AG09319 (cell line): ENCODE measurements around the gene MAD1L1.

Experiments used
- DNase-seq: peaks from one replicate; pipeline ENCODE4 v3.0.0-alpha.2; 2010; ENCODE audit warnings: low read depth; ENCODE audit errors: extremely low read depth
- TF ChIP-seq, protein P1 (sequence below): IDR thresholded peaks from 2 replicates; pipeline ENCODE4 v1.5.1; 2011; ENCODE audit warnings: low read depth, mild to moderate bottlenecking, inconsistent platforms, low read length, moderate library complexity

Gene MAD1L1

DNA sequence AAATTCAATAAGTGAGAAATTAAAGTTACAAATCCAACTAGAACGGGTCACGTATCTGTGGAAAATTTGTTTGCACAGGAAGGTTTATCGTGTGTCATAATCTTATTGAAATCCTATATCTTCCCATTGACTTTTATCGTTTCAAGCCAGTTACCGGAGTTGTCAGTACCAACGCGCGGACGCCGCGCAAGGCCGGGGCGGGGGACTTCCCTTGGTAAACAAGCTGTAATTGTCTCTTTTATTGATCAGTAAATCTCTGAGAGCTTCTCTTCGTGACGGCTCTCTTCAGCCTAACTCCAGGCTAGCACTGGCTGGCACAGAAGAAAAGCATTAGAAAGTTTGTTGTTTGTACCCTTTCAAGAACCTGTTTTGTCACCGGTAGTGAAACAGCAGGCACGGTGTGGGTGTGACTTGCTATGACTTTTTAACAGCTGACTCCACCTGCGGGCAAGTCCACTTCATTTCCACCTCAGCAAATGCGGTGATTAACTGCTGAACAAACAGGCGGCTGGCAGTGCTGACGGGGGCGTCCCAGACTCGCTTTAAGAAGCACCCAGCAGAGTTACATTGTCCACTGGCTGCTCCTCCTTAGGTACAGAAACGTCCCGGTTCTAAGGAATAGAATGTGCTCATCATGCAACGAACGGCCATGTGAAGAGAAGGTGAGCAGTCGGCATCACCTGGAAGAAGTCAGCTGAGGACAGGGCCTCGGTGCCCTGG, 215.8 kb downstream of the MAD1L1 start:
- TF ChIP-seq, protein P1, sequence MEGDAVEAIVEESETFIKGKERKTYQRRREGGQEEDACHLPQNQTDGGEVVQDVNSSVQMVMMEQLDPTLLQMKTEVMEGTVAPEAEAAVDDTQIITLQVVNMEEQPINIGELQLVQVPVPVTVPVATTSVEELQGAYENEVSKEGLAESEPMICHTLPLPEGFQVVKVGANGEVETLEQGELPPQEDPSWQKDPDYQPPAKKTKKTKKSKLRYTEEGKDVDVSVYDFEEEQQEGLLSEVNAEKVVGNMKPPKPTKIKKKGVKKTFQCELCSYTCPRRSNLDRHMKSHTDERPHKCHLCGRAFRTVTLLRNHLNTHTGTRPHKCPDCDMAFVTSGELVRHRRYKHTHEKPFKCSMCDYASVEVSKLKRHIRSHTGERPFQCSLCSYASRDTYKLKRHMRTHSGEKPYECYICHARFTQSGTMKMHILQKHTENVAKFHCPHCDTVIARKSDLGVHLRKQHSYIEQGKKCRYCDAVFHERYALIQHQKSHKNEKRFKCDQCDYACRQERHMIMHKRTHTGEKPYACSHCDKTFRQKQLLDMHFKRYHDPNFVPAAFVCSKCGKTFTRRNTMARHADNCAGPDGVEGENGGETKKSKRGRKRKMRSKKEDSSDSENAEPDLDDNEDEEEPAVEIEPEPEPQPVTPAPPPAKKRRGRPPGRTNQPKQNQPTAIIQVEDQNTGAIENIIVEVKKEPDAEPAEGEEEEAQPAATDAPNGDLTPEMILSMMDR, result no peak
- DNase-seq, result no peak

DNA sequence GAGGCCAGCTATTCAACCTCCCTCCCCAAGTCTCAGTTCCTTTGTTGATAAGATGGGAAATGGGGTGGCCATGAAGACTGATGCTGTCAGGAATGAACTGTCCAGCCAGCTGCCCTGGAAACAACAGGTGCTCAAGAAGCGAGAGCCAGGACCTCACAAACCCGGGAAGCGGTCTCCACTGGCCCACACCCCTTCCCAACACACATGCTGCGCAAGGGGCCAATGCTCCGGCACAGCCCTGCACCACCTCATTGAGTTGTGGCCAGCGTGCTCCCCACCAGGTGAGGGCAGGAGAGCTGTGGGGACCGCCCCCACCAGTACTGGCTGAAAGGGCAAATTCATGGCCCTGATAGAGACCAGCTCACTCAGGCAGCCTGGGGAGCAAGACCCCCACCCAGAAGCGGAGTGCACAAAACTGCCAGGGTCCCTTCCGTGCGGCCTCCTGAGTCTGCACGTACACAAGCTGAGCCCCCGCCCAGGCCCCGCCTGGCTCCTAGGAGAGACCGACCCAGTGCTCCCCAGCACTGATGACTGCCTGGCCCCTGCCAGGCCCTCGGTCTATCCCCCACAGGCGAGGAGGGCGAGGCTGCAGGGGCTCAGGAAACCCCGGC, 216.6 kb downstream of the MAD1L1 start:
- TF ChIP-seq, protein P1, result no peak

DNA sequence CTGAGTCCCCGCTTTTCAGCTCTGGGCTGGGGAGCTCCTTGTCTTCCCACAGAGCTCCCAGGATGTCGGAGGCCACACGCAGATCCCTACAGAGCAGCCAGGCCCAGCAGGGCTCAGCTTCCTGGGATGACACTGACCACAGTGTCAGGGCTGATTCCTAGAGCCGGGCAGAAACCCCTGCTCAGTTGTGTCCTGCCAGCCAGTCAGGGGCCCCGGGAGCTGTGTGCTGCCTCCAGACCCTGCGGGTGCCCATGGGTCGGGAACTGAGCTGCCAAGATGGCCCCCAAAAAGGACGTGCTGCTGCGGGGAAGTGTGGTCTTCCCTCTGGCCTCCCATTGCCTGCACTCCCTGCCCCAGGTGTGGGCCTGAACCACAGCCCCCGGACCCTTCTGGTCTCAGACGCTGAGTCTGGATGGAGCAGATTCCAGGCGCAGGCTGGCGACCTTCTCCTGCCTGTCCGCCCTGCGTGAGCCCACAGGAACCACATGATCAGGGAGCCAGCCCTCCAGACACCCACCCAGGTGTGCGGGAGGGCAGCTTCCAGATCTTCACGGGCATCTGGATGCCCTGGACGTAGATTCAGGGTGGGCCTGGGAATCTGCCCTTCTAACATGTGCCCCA, 217.4 kb downstream of the MAD1L1 start:
- DNase-seq, result no peak
- TF ChIP-seq, protein P1, result no peak

More for the DNA sequence above, 216.6 kb downstream of the MAD1L1 start:
- no peak for DNase-seq

DNA sequence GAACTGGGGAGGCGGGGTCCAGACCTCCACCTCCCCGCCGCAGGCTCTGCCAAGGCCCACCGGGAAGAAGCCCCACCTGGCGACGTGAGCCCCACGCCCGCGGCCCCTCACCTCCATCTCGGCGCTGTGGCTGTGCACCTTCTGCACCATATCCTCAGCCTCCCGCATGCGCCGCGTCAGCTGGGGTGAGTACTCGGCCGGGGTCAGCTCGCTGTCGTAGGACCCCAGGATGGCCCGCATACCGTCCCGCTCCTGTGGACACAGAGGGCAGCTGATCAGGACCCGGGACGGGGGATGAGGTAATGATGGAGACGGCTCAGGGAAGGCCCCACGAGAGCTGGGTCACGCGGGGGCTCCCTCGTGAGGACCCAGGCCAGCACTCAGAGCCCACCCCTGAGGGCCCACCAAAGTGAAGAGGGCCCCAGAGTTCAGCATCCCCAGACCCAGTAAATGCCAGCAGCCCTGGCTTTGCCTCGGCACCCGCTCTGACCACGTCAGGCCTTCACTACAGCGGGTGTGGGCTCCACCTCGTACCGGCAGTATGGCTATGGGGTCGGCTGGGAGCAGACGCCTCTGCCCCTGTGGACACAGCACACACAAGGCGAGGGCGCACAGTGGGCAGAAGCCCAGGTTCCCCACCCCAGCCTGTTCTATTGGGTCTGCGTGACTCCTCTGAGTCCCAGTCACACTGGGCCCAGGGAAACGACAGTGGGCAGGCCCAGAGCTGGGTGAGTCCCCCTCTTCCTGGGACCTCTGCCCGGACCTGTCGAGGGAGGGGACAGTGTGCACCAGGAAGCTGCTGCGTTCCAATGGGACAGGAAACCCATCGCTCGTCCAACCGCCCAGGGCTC, 218.1 kb downstream of the MAD1L1 start:
- TF ChIP-seq, protein P1, result no peak
- no peak for DNase-seq

DNA sequence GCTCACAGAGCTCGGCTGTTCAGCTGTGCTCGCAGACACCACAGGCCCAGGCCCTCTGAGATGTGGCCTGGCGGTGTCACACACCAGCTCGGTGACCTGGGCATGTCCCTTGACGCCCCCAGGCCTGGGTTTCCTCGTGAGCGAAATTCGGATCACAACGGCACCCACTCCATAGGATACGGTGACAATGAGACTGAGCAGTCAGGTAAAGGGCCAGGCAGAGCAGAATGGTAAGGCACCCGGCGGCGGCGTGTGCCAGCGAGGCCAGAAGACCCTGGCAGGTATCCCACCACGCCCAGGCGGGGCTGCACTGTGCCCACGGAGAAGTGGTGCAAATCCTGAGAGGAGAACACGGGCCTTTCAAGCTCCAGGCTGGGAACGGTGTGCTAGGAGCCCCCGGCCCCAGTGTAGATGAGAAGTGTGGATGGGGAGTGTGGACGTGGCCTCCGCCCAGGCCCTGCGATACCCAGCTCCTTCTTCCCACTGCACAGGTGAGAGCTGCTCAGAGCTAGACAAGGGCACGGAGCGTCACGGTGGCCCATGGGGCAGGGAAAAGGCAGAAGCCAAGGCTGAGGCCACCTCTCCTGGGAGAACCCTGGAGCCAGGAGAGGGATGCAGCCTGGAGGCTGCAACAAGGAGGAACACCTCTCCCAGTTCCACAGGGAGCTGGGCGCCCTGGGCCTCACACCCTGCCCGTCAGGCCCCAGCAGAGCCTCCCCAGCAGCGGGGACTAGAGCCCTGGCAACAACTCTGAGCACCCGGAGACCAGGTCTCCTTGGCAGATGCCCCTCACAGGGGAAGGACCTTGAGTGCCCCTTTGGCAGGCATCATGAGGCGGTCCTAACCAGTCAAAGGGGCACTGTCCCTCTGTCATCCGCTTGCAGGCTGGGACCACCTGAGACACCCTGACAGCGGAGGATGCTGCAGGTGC, 219.1 kb downstream of the MAD1L1 start:
- DNase-seq, result no peak
- TF ChIP-seq, protein P1, result no peak

DNA sequence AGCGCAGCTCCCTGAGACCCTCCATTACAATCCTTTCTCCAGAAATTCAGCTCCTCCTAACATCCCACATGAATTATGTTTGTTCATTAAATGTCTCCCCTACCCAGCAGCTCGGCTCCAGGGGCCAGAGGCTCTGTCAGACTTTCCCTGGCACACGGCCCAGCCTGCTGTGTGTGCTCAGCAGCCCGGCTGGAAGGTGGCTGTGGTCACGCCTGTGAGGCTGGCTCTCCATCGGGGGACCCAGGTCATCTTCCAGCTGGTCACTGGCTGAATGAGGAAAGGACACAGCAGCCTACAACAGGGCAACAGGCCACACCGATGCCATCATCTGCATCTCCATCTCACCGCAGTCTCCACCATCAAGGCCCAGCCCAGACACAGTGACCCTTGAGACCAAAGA, 219.8 kb downstream of the MAD1L1 start:
- TF ChIP-seq, protein P1, result no peak
- DNase-seq, result no peak
